HG02885 (cell line): ENCODE data around the gene DAGLA.

ENCODE experiments used
- ATAC-seq: cut with Tn5 transposase; IDR thresholded peaks from one replicate; pipeline ENCODE4 v1.9.1; 2021; ENCODE audit warnings: mild to moderate bottlenecking; ENCODE audit not compliant: unreplicated experiment, poor library complexity

Gene DAGLA

GRCh38 chr11:61687420-61687819 is 7.2 kb downstream of the DAGLA start:
- no peak for ATAC-seq

GRCh38 chr11:61688365-61689163 is 8.4 kb downstream of the DAGLA start:
- no peak for ATAC-seq

GRCh38 chr11:61689164-61689496 is 8.9 kb downstream of the DAGLA start:
- ATAC-seq: no peak

- no peak for ATAC-seq
These were observed 10.7 kb downstream of the DAGLA start for GRCh38 chr11:61690706-61691379.

- ATAC-seq: no peak
These were observed 11.4 kb downstream of the DAGLA start for GRCh38 chr11:61691380-61692156.

GRCh38 chr11:61693922-61694601 is 13.9 kb downstream of the DAGLA start:
- ATAC-seq: no peak

- no peak for ATAC-seq
These were observed 14.4 kb downstream of the DAGLA start for GRCh38 chr11:61694602-61694939.

GRCh38 chr11:61694946-61695706 is 14.9 kb downstream of the DAGLA start:
- ATAC-seq: no peak

GRCh38 chr11:61695917-61696316 is 15.7 kb downstream of the DAGLA start:
- ATAC-seq: peak; percentile 72

- no peak for ATAC-seq
These were observed 16.4 kb downstream of the DAGLA start for GRCh38 chr11:61696602-61697001.

GRCh38 chr11:61697078-61697502 is 16.9 kb downstream of the DAGLA start:
- no peak for ATAC-seq

- no peak for ATAC-seq
These were observed 17.6 kb downstream of the DAGLA start for GRCh38 chr11:61697764-61698163.

- no peak for ATAC-seq
These were observed 18.2 kb downstream of the DAGLA start for GRCh38 chr11:61698173-61698948.

- ATAC-seq: no peak
These were observed 19.6 kb downstream of the DAGLA start for GRCh38 chr11:61699737-61700160.

- no peak for ATAC-seq
These were observed 20.0 kb downstream of the DAGLA start for GRCh38 chr11:61700212-61700611.

GRCh38 chr11:61700720-61701119 is 20.5 kb downstream of the DAGLA start:
- no peak for ATAC-seq

GRCh38 chr11:61701242-61701886 is 21.2 kb downstream of the DAGLA start:
- no peak for ATAC-seq

- no peak for ATAC-seq
These were observed 22.6 kb downstream of the DAGLA start for GRCh38 chr11:61702701-61703312.
